Middle frontal gyrus (tissue), 1 donor: Measurements from ENCODE around the gene AGAP1.

ENCODE experiments used
- DNase-seq: peaks from one replicate; pipeline ENCODE4 v3.0.0-alpha.2; 2015; ENCODE audit warnings: low spot score; ENCODE audit errors: extremely low spot score

AGAP1 gene

GRCh38 chr2:235546436-235546835 lies 52.6 kb downstream of the AGAP1 start:
- DNase-seq: no peak

- no peak for DNase-seq
Observed at GRCh38 chr2:235549735-235550377, 56.0 kb downstream of the AGAP1 start.

GRCh38 chr2:235550378-235550760 lies 56.5 kb downstream of the AGAP1 start:
- DNase-seq: no peak

- no peak for DNase-seq
Observed at GRCh38 chr2:235550946-235551345, 57.1 kb downstream of the AGAP1 start.

- peak; percentile 6 for DNase-seq
Observed at GRCh38 chr2:235551965-235552364, 58.1 kb downstream of the AGAP1 start.

- no peak for DNase-seq
Observed at GRCh38 chr2:235552671-235553070, 58.8 kb downstream of the AGAP1 start.

GRCh38 chr2:235553291-235553690 lies 59.4 kb downstream of the AGAP1 start:
- DNase-seq: no peak

GRCh38 chr2:235553696-235554100 lies 59.9 kb downstream of the AGAP1 start:
- DNase-seq: no peak

GRCh38 chr2:235554385-235554784 lies 60.5 kb downstream of the AGAP1 start:
- no peak for DNase-seq

GRCh38 chr2:235554936-235555335 lies 61.1 kb downstream of the AGAP1 start:
- DNase-seq: no peak

- DNase-seq: no peak
Observed at GRCh38 chr2:235555371-235555770, 61.5 kb downstream of the AGAP1 start.

GRCh38 chr2:235556086-235556485 lies 62.2 kb downstream of the AGAP1 start:
- DNase-seq: no peak

- DNase-seq: no peak
Observed at GRCh38 chr2:235556901-235557300, 63.1 kb downstream of the AGAP1 start.

GRCh38 chr2:235557903-235558302 lies 64.1 kb downstream of the AGAP1 start:
- DNase-seq: no peak

GRCh38 chr2:235558572-235558971 lies 64.7 kb downstream of the AGAP1 start:
- no peak for DNase-seq

GRCh38 chr2:235560345-235560744 lies 66.5 kb downstream of the AGAP1 start:
- no peak for DNase-seq

GRCh38 chr2:235561450-235561849 lies 67.6 kb downstream of the AGAP1 start:
- DNase-seq: no peak

- DNase-seq: no peak
Observed at GRCh38 chr2:235562065-235562747, 68.4 kb downstream of the AGAP1 start.

- no peak for DNase-seq
Observed at GRCh38 chr2:235563056-235563910, 69.4 kb downstream of the AGAP1 start.

GRCh38 chr2:235564066-235564465 lies 70.2 kb downstream of the AGAP1 start:
- DNase-seq: no peak

GRCh38 chr2:235564884-235565530 lies 71.2 kb downstream of the AGAP1 start:
- DNase-seq: no peak

GRCh38 chr2:235566415-235566814 lies 72.6 kb downstream of the AGAP1 start:
- no peak for DNase-seq
